PC-3 (cell line): Measurements from ENCODE around the gene ASCL1. TPM values are rescaled to one million over a fixed set of nuclear protein-coding genes. Genes with fewer than 3 reads are reported as not detected.

Source experiments
- ATAC-seq: fragments of 200-7000 bp; cut with Tn5 transposase; 2 replicates; pipeline ENCODE4 v1.9.1; 2020; ENCODE audit warnings: mild to moderate bottlenecking, moderate library complexity
- Bru-seq: library from RNA; stranded (reverse); fragments of 400-500 nt; gene quantifications from one replicate; lab custom pipeline; 2021; lab: Mats Ljungman, UMichigan
- BruChase-seq, 2 experiments: library from RNA; stranded (reverse); fragments of 400-500 nt; gene quantifications; one replicate each; lab custom pipeline; 2021; lab: Mats Ljungman, UMichigan
- BruUV-seq: library from RNA; stranded (reverse); fragments of 400-500 nt; replicated peaks from 2 replicates; lab custom pipeline; 2021; lab: Mats Ljungman, UMichigan
- CTCF ChIA-PET: fragments of 300-600 bp; sonication (Branson Sonifier 250); formaldehyde crosslinking; loops from one replicate; lab custom pipeline; 2022; ENCODE audit warnings: antibody characterized with exemption; lab: Charles Lee
- POLR2A ChIA-PET: fragments of 300-600 bp; sonication (Branson Sonifier 250); formaldehyde crosslinking; loops from one replicate; lab custom pipeline; 2022; ENCODE audit warnings: antibody characterized with exemption; ENCODE audit not compliant: unreplicated experiment; lab: Charles Lee
- DNase-seq: peaks from one replicate; pipeline ENCODE4 v3.0.0-alpha.2; 2015
- H2AFZ ChIP-seq: fragments of 300-600 bp; sonication (generic); 2 replicates; pipeline ENCODE4 v1.6.0; 2016; ENCODE audit warnings: antibody characterized with exemption, low read length
- H3F3A ChIP-seq: fragments of 300-600 bp; sonication (generic); one replicate; pipeline ENCODE4 v1.6.0; 2017; ENCODE audit warnings: antibody characterized with exemption, low read length, control low read depth, mild to moderate bottlenecking; ENCODE audit not compliant: unreplicated experiment
- H3K27ac ChIP-seq: fragments of 300-600 bp; sonication (generic); 2 replicates; pipeline ENCODE4 v1.5.1; 2016; ENCODE audit warnings: mild to moderate bottlenecking, low read length
- H3K27me3 ChIP-seq: fragments of 300-600 bp; sonication (generic); 2 replicates; pipeline ENCODE4 v1.6.1; 2016; ENCODE audit warnings: low read length, mixed read lengths
- H3K36me3 ChIP-seq: fragments of 300-600 bp; sonication (generic); 2 replicates; pipeline ENCODE4 v1.6.1; 2016; ENCODE audit warnings: low read depth, mixed run types, low read length, mixed read lengths
- H3K4me1 ChIP-seq: fragments of 300-600 bp; sonication (generic); 2 replicates; pipeline ENCODE4 v1.5.1; 2016; ENCODE audit warnings: low read length; ENCODE audit not compliant: insufficient read depth
- H3K4me2 ChIP-seq: fragments of 300-600 bp; sonication (generic); 2 replicates; pipeline ENCODE4 v1.6.0; 2016; ENCODE audit warnings: low read length
- H3K4me3 ChIP-seq: fragments of 300-600 bp; sonication (generic); 2 replicates; pipeline ENCODE4 v1.5.1; 2016; ENCODE audit warnings: mild to moderate bottlenecking, low read length, mixed read lengths
- H3K79me2 ChIP-seq: fragments of 300-600 bp; sonication (generic); 2 replicates; pipeline ENCODE4 v1.6.1; 2017; ENCODE audit warnings: low read length, mixed read lengths
- H3K9ac ChIP-seq: fragments of 300-600 bp; sonication (generic); 2 replicates; pipeline ENCODE4 v1.6.0; 2016; ENCODE audit warnings: mild to moderate bottlenecking, low read length
- H3K9me2 ChIP-seq: fragments of 300-600 bp; sonication (generic); replicated peaks from 2 replicates; pipeline ENCODE4 v1.6.1; 2016; ENCODE audit warnings: mixed run types, low read length, mixed read lengths
- H3K9me3 ChIP-seq: fragments of 300-600 bp; sonication (generic); 2 replicates; pipeline ENCODE4 v1.6.1; 2016; ENCODE audit warnings: low read length, mixed read lengths
- H4K20me1 ChIP-seq: fragments of 300-600 bp; sonication (generic); 2 replicates; pipeline ENCODE4 v1.6.1; 2016; ENCODE audit warnings: low read length, mixed read lengths
- EZH2 ChIP-seq: fragments of 300-600 bp; sonication (generic); IDR thresholded peaks from one replicate; pipeline ENCODE4 v1.6.1; 2017; ENCODE audit warnings: antibody characterized with exemption, mild to moderate bottlenecking, low read length; ENCODE audit not compliant: unreplicated experiment
- EZH2phosphoT487 ChIP-seq: fragments of 300-600 bp; sonication (generic); IDR thresholded peaks from 2 replicates; pipeline ENCODE4 v1.6.1; 2018; ENCODE audit warnings: mild to moderate bottlenecking, antibody characterized with exemption, low read length, borderline replicate concordance
- intact Hi-C: fragments of 100-400 bp; cut with micrococcal nuclease; formaldehyde crosslinking; loops from 2 replicates; pipeline ENCODE4 v1.9.0; 2023
- long read RNA-seq: library from polyadenylated mRNA; unstranded; transcript quantifications from one replicate; pipeline ENCODE4 v2.0.0, GENCODE V29; 2021; ENCODE audit not compliant: unreplicated experiment
- total RNA-seq: library from RNA; depleted of rRNA; stranded (reverse); fragments of >200 nt; gene quantifications from 2 replicates; pipeline ENCODE4 v1.2.3, GENCODE V29; 2014; rRNA removed
- TF ChIP-seq, protein P1 (sequence below): fragments of 300-600 bp; sonication (generic); conservative IDR thresholded peaks from 2 replicates; pipeline ENCODE4 v1.5.1; 2017; ENCODE audit warnings: antibody characterized with exemption, low read depth, mild to moderate bottlenecking, low read length

ASCL1 gene
- total RNA-seq = not detected in 2 replicates
- Bru-seq, nascent RNA = not detected
- not detected for BruChase-seq, experiment 1, labeled RNA remaining after a 6-hour chase
- not detected for BruChase-seq, experiment 2, labeled RNA remaining after a 2-hour chase
- long read RNA-seq = 0 reads

DNA sequence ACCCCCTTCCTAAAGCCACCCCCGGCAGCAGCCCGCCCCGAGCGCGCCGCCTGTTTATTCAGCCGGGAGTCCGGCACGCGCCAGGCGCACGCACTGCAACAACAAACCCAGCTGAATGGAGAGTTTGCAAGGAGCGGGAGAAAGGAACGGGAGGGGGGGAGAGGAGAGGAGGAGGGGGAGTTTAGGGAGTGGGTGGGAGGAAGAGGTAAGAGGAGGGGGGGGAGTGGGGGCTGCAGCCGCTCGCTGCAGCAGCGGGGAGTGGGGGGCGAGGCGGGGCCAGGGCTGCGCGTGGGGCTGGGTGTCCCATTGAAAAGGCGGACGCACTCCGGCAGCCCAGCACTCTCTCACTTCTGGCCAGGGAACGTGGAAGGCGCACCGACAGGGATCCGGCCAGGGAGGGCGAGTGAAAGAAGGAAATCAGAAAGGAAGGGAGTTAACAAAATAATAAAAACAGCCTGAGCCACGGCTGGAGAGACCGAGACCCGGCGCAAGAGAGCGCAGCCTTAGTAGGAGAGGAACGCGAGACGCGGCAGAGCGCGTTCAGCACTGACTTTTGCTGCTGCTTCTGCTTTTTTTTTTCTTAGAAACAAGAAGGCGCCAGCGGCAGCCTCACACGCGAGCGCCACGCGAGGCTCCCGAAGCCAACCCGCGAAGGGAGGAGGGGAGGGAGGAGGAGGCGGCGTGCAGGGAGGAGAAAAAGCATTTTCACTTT lies at the start of gene ASCL1:
TSS of gene ASCL1 (plus strand) at position 336 of the 712 bp plus-strand sequence. CDS start 571 bp downstream, outside the sequence.
- no peaks in the 10 kb centered on the region for H4K20me1 ChIP-seq
- POLR2A ChIA-PET = no interaction called here
- intact Hi-C loops = no loop called here
- TF ChIP-seq, protein P1, sequence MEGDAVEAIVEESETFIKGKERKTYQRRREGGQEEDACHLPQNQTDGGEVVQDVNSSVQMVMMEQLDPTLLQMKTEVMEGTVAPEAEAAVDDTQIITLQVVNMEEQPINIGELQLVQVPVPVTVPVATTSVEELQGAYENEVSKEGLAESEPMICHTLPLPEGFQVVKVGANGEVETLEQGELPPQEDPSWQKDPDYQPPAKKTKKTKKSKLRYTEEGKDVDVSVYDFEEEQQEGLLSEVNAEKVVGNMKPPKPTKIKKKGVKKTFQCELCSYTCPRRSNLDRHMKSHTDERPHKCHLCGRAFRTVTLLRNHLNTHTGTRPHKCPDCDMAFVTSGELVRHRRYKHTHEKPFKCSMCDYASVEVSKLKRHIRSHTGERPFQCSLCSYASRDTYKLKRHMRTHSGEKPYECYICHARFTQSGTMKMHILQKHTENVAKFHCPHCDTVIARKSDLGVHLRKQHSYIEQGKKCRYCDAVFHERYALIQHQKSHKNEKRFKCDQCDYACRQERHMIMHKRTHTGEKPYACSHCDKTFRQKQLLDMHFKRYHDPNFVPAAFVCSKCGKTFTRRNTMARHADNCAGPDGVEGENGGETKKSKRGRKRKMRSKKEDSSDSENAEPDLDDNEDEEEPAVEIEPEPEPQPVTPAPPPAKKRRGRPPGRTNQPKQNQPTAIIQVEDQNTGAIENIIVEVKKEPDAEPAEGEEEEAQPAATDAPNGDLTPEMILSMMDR = no peak
- TF ChIP-seq EZH2phosphoT487 = no peak
- no peak for TF ChIP-seq EZH2
- no peaks in the 10 kb centered on the region for H3F3A ChIP-seq
- H3K9ac ChIP-seq = no peak within 1 kb of the TSS
- ATAC-seq (peak; percentile 22), DNase-seq (no peak)
- no peak within 1 kb of the TSS for H3K27ac ChIP-seq
- no TSS peak for BruUV-seq
- H3K36me3 ChIP-seq = no peaks in the 10 kb centered on the region
- H3K27me3 ChIP-seq = peaks cover 84% of the 10 kb centered on the region
- no peaks in the 10 kb centered on the region for H3K4me1 ChIP-seq
- peak within 1 kb of the TSS; percentile 61 for H2AFZ ChIP-seq
- H3K4me3 ChIP-seq = peak within 1 kb of the TSS; percentile 53
- no peaks in the 10 kb centered on the region for H3K9me2 ChIP-seq
- H3K79me2 ChIP-seq = no peaks in the 10 kb centered on the region
- CTCF ChIA-PET = no interaction called here
- peak within 1 kb of the TSS; percentile 70 for H3K4me2 ChIP-seq
- H3K9me3 ChIP-seq = no peaks in the 10 kb centered on the region

- no peak for DNase-seq
- no peaks in the 10 kb centered on the region for H3K9me2 ChIP-seq
- intact Hi-C loops = no loop called here
- POLR2A ChIA-PET = no interaction called here
- no peaks in the 10 kb centered on the region for H3K9me3 ChIP-seq
- H3K27me3 ChIP-seq = no peaks in the 10 kb centered on the region
- no peak overlapping the region for H3K4me3 ChIP-seq
- H3K4me1 ChIP-seq = no peaks in the 10 kb centered on the region
- BruUV-seq = no TSS peak
- no peak overlapping the region for H3K27ac ChIP-seq
- no peak for TF ChIP-seq EZH2phosphoT487
- TF ChIP-seq, protein P1 = no peak
- TF ChIP-seq EZH2 = no peak
- H3K4me2 ChIP-seq = no peak overlapping the region
- no peaks in the 10 kb centered on the region for H3K36me3 ChIP-seq
- no peak overlapping the region for H3K9ac ChIP-seq
- no peaks in the 10 kb centered on the region for H4K20me1 ChIP-seq
- H3F3A ChIP-seq = no peaks in the 10 kb centered on the region
- no peak overlapping the region for H2AFZ ChIP-seq
- ATAC-seq = no peak
- CTCF ChIA-PET = no interaction called here
- no peaks in the 10 kb centered on the region for H3K79me2 ChIP-seq
Measured at GRCh38 chr12:102907918-102908317, 49.6 kb upstream of the ASCL1 start.

- Histone ChIP-seq H3K36me3 (no peaks in the 10 kb centered on the region), H3K9me3 (no peaks in the 10 kb centered on the region), H3F3A (no peaks in the 10 kb centered on the region), H3K79me2 (no peaks in the 10 kb centered on the region), H3K9me2 (no peaks in the 10 kb centered on the region), H4K20me1 (no peaks in the 10 kb centered on the region), H3K4me1 (no peaks in the 10 kb centered on the region), H3K4me3 (no peak overlapping the region), H2AFZ (no peak overlapping the region), H3K9ac (no peak overlapping the region), H3K27ac (no peak overlapping the region), H3K4me2 (no peak overlapping the region), H3K27me3 (no peaks in the 10 kb centered on the region)
- intact Hi-C loops = no loop called here
- TF ChIP-seq, protein P1 = no peak
- BruUV-seq = no TSS peak
- CTCF ChIA-PET = interaction anchor here (0.7 kb wide), 1 partner anchor 9 kb away, joined by 5 read pairs; no protein-coding TSS in a partner anchor
- POLR2A ChIA-PET = no interaction called here
- ATAC-seq = no peak
- DNase-seq = no peak
Measured at GRCh38 chr12:102910137-102910536, 47.3 kb upstream of the ASCL1 start.
